HG02981 (cell line): ENCODE data around the gene FBXO44.

Experiments used
- ATAC-seq: cut with Tn5 transposase; IDR thresholded peaks from one replicate; pipeline ENCODE4 v1.9.1; 2021; ENCODE audit warnings: mild to moderate bottlenecking, moderate library complexity; ENCODE audit not compliant: unreplicated experiment

The FBXO44 gene

DNA sequence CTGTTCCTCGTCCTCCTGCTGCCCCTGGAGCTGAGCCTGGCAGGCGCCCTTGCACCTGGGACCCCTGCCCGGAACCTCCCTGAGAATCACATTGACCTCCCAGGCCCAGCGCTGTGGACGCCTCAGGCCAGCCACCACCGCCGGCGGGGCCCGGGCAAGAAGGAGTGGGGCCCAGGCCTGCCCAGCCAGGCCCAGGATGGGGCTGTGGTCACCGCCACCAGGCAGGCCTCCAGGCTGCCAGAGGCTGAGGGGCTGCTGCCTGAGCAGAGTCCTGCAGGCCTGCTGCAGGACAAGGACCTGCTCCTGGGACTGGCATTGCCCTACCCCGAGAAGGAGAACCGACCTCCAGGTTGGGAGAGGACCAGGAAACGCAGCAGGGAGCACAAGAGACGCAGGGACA, 51.6 kb downstream of the FBXO44 start:
- no peak for ATAC-seq

DNA sequence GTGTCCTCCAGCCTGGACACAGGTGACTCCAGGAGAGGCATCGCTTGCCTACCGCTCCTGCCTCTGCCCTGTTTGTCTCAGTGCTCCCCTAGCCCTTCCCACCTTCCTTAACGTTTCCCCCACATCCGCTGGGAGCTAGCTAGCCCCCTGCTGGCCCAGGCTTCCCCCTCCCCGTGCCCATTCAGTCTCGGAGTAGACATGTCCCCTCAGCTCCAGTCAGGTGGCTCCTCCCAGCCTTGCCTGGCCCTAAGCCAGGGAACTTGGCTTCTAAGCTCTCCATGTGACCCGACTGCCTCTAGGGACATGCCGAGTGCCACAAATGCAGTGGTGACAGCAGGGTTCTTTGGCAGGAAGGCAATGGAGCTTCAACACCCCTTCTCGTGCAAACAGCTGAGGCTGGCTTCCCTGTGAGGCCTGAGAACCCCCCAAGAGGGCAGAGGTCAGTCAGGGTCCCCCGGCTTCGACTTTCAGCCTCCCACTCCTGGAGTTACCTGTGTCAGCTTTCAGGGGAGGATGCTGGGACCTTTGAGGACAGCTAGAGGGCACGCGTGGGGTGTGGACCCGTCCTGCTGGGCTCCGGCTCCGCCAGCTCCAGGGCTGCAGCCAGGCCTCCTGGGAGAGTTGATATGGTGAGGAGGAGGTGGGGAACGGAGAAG, 53.1 kb downstream of the FBXO44 start:
- ATAC-seq: no peak

DNA sequence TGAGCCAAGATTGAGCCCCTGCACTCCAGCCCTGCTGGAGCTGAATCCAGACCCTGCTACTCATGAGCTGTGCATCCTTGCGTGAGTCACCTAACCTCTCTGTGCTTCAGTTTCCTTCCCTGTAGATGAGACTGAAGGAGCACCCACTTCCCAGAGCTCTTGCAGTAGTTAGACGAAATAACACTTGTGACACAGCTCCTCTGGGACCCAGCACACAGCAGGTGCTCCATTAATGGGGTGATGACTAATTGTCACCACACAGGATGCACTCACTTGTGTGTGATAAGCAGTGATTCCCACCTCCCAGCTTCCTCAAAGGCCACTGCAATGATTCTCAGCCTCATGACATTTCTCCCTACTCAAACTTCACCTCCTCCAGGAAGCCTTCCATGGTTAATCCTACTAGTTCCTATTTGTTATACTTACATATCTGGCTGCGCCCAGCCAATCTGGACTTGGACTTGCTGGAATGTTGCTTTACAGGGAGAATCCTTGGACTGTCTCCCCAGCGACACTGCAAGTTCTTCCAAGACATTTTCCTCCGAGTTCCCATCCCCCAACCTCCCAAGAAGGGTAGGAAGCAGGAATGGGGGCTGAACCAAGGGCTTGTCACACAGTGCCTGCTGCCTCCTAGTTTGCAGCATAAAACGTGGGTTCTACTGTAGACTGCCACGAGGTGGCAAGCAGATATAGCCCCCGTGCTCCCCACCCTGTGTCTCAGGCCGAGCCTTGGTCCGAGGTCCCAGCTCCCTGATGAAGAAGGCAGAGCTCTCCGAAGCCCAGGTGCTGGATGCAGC, 54.1 kb downstream of the FBXO44 start:
- ATAC-seq: no peak

DNA sequence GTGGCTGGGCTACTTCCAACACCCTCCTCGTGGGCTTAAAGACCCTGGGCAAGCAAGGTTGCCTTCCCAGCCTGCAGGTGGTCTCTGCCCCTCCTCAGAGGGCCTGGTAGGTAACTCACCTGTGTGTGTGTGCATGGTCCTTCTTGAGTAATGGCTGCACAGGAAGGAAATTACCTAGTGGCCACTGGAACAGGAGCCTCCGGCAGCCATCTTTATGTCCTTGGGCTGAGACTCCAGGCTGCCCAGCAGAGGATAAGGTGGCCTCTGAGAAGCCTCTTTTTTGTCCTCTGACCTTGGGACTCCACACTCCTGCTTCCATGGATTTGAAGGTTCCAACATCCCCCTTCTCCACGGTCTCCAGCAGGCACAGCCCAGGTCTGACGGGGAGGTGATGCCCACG, 56.8 kb downstream of the FBXO44 start:
- no peak for ATAC-seq

DNA sequence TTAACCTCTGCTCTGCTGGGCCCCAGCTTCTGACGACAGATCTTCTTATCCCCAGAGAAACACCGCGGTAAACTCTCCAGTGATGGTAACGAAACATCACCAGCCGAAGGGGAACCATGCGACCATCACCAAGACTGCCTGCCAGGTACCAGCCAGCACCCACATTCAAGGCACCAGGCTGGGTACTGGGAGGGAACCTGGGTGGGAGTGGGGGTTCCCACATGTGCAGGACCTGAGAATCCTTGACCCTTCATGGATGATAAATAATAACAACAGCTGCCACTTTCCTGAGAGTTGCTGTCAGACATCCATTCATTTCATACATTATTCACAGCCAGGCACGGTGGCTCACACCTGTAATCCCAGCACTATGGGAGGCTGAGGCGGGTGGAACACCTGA, 57.6 kb downstream of the FBXO44 start:
- no peak for ATAC-seq
